Vagina (tissue), 2 donors: ENCODE data around the gene ZG16. TPM values are rescaled to one million over a fixed set of nuclear protein-coding genes. Genes with fewer than 3 reads are reported as not detected.
"Not testable (repeated sequence)": the region's sequence is repeated elsewhere in the genome, so short reads cannot be mapped to it uniquely, and the experiment has no call there.

Experiments
- DNase-seq, 2 donors: peaks; one replicate each; pipeline ENCODE4 v3.0.0-alpha.2; 2017; ENCODE audit errors: extremely low spot score in 2 of 2
- H3K27ac ChIP-seq: fragments of 200-600 bp; sonication (generic); one replicate; pipeline ENCODE4 v1.5.1; 2019
- H3K27me3 ChIP-seq: fragments of 200-600 bp; sonication (generic); one replicate; pipeline ENCODE4 v1.5.1; 2019
- H3K36me3 ChIP-seq, 2 donors: fragments of 200-600 bp; sonication (generic); one replicate each; pipeline ENCODE4 v1.5.1; 2017 to 2019
- H3K4me1 ChIP-seq: fragments of 200-600 bp; sonication (generic); one replicate; pipeline ENCODE4 v1.5.1; 2019
- H3K4me3 ChIP-seq, 2 donors: fragments of 200-600 bp; sonication (generic); 1 replicate in 1 of 2; 2 replicates in 1 of 2; pipeline ENCODE4 v1.5.1; 2016 to 2019
- H3K9me3 ChIP-seq: fragments of 200-600 bp; sonication (generic); one replicate; pipeline ENCODE4 v1.5.1; 2019
- CTCF ChIP-seq, 3 experiments: fragments of 450-650 bp in 2 of 3; fragments of 200-600 bp in 1 of 3; sonication (generic) in 1 of 3; IDR thresholded peaks; one replicate each; pipeline ENCODE4 v1.5.1; 2017 to 2019; ENCODE audit warnings: antibody characterized with exemption in 3 of 3, mild to moderate bottlenecking in 2 of 3, moderate library complexity in 2 of 3
- POLR2A ChIP-seq, 2 donors: fragments of 450-650 bp; IDR thresholded peaks; one replicate each; pipeline ENCODE4 v1.6.1; 2017; ENCODE audit warnings: antibody characterized with exemption in 2 of 2, mild to moderate bottlenecking in 2 of 2, moderate library complexity in 2 of 2
- POLR2AphosphoS5 ChIP-seq, 2 donors: sonication (generic); formaldehyde crosslinking; IDR thresholded peaks; one replicate each; pipeline ENCODE4 v1.9.0; 2017; ENCODE audit warnings: antibody characterized with exemption in 2 of 2, mild to moderate bottlenecking in 2 of 2, low read depth in 1 of 2; ENCODE audit not compliant: insufficient read depth in 1 of 2
- intact Hi-C: fragments of 100-400 bp; cut with DNase I; formaldehyde crosslinking; loops from one replicate; pipeline ENCODE4 v1.15.1; 2023
- total RNA-seq: library from RNA; depleted of rRNA; stranded (reverse); fragments of >200 nt; gene quantifications from one replicate; pipeline ENCODE4 v1.2.3, GENCODE V29; 2016

The ZG16 gene
- total RNA-seq, 1 donor from 2014 or later, result not detected

GRCh38 chr16:29784901-29785500, 6.9 kb downstream of the ZG16 start:
- intact Hi-C loops, result no loop called here

GRCh38 chr16:29787155-29787554, 9.1 kb downstream of the ZG16 start:
- intact Hi-C loops, H3K4me3 ChIP-seq, H3K27me3 ChIP-seq: not testable (repeated sequence)

More at GRCh38 chr16:29784901-29785500, 6.9 kb downstream of the ZG16 start:
- Histone ChIP-seq H3K36me3 (no peaks in the 10 kb centered on the region), H3K4me1 (peaks cover 18% of the 10 kb centered on the region), H3K27me3 (no peaks in the 10 kb centered on the region), H3K27ac (no peak overlapping the region), H3K4me3 (peak overlapping the region; percentile 8 to 13), H3K9me3 (no peaks in the 10 kb centered on the region)
- TF ChIP-seq POLR2AphosphoS5 (IDR thresholded peaks at IDR 0.05; ENCODE audit: insufficient read depth in 1 of 2, low read depth in 1 of 2) (peak in 1 of 2 donors; percentile 16), POLR2A (IDR thresholded peaks at IDR 0.05) (no peak), CTCF (IDR thresholded peaks at IDR 0.05) (peak; percentile 30 to 49 (median 45))
- DNase-seq, result no peak

GRCh38 chr16:29789775-29790182, 11.7 kb downstream of the ZG16 start:
- TF ChIP-seq POLR2A (IDR thresholded peaks at IDR 0.05) (no peak), POLR2AphosphoS5 (IDR thresholded peaks at IDR 0.05; ENCODE audit: insufficient read depth in 1 of 2, low read depth in 1 of 2) (no peak), CTCF (IDR thresholded peaks at IDR 0.05) (no peak)
- intact Hi-C loops, result no loop called here
- peak overlapping the region; percentile 69 for H3K4me3 ChIP-seq
- peak overlapping the region; percentile 91 for H3K27ac ChIP-seq
- peaks cover 34% of the 10 kb centered on the region for H3K4me1 ChIP-seq
- no peaks in the 10 kb centered on the region for H3K27me3 ChIP-seq
- no peaks in the 10 kb centered on the region for H3K36me3 ChIP-seq
- no peak for DNase-seq
- no peaks in the 10 kb centered on the region for H3K9me3 ChIP-seq

More at GRCh38 chr16:29787155-29787554, 9.1 kb downstream of the ZG16 start:
- DNase-seq, H3K27ac ChIP-seq, H3K9me3 ChIP-seq, H3K36me3 ChIP-seq: not testable (repeated sequence)
- peaks cover 35% of the 10 kb centered on the region for H3K4me1 ChIP-seq

GRCh38 chr16:29790183-29790948, 12.3 kb downstream of the ZG16 start, which contains the start of gene KIF22:
TSS of gene KIF22 (plus strand) at chr16:29790751. CDS start at chr16:29790760, 9 bp downstream.
- TF ChIP-seq POLR2A (IDR thresholded peaks at IDR 0.05), result peak in 1 of 2 donors; percentile 64
- peak; percentile 63 to 78 (median 67) for TF ChIP-seq CTCF (IDR thresholded peaks at IDR 0.05)
- peak; percentile 96 to 100 for TF ChIP-seq POLR2AphosphoS5 (IDR thresholded peaks at IDR 0.05; ENCODE audit: insufficient read depth in 1 of 2, low read depth in 1 of 2)
- no peaks in the 10 kb centered on the region for H3K36me3 ChIP-seq
- peak within 1 kb of the TSS; percentile 91 for H3K27ac ChIP-seq
- intact Hi-C loops, result no loop called here
- H3K27me3 ChIP-seq, result no peaks in the 10 kb centered on the region
- H3K9me3 ChIP-seq, result no peaks in the 10 kb centered on the region
- H3K4me1 ChIP-seq, result peaks cover 28% of the 10 kb centered on the region
- peak within 1 kb of the TSS; percentile 69 for H3K4me3 ChIP-seq
- DNase-seq, result peak in 1 of 2 donors; percentile 97

- Histone ChIP-seq H3K36me3 (no peaks in the 10 kb centered on the region), H3K9me3 (no peaks in the 10 kb centered on the region), H3K4me3 (peak overlapping the region; percentile 69), H3K4me1 (peaks cover 25% of the 10 kb centered on the region), H3K27me3 (no peaks in the 10 kb centered on the region), H3K27ac (peak overlapping the region; percentile 91)
- DNase-seq, result no peak
- TF ChIP-seq POLR2A (IDR thresholded peaks at IDR 0.05), result no peak
- intact Hi-C loops, result no loop called here
Measured at GRCh38 chr16:29790949-29791844, 13.1 kb downstream of the ZG16 start.
